HG03575 (cell line): ENCODE results near the gene SMAD9.
A peak's percentile ranks its signal among the peaks of the same experiment; 100 is the strongest.

ENCODE experiments used
- ATAC-seq: cut with Tn5 transposase; IDR thresholded peaks from one replicate; pipeline ENCODE4 v1.9.1; 2021; ENCODE audit not compliant: unreplicated experiment, insufficient number of reproducible peaks, low FRiP score; ENCODE audit errors: extremely low read depth

Gene SMAD9

DNA sequence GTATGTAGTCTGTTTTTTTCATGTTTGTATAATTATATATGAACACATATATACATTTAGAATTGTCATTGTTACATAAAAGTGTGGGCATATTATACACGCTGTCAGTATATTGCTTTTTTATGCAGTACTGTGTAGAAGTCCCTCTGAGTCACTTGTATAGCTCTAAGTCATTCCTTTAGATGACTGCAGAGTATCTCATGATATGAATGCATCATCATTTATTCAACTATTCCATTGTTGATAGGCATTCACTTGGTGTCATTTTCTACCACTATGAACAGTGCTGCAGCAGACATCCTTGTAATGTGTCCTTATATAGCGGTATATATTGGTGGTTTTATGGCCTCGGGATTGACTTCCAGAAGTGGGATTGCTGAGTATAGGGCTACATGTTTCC, 85.7 kb downstream of the SMAD9 start:
- ATAC-seq = no peak

DNA sequence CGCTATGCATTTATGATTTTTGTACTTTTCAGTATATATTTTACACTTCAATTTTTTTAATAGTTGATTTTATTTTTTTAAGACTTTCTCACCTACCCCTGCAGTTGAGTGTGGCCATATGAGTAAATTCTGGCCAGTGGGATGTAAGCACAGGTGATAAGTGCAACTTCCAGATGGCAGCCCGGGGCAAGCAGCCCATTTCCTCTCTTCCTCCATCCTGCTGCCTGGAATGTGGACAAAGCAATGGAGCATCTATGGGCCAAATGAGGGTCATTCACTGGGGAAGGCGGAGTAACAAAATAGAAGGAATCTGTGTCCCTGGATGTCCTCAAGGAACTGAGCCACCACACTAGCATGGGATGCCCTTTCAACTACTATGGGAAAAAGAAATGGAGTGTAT, 88.7 kb downstream of the SMAD9 start:
- ATAC-seq = no peak

DNA sequence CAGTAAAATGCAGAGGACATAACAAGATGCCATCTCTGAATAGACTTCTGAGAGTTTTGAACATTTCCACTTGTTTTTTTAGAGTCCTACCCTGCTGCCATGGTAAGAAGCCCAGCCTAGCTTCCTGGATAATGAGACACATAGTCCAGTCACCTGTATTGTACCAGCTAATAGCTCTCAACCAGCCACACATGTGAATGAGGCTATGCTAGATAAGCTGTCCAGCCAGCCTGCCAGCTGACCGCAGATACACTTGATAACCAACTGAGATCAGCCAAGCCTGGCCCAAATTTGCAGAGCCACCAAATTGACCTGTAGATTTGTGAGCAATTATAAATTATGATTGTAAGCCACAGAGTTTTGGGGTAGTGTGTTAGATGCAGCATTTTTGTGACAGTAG, 90.3 kb downstream of the SMAD9 start:
- no peak for ATAC-seq

DNA sequence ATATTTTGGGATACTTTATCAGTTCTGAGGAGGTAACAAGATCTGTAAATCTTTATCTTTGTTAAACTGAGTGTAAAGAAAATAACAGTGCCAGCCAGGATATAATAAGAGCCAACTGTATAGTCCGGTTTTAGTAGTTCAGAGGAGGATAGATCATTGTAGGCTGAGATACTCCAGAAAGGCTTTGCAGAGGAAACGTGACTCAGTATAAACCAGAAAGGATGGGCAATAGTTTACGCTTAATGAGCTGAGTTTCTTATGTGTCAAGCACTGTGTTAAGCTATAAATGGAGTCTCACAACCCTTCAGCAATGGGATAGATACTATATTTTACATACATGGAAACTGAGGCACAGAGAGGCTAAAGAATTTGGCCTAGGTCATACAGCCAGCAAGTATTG, 97.3 kb downstream of the SMAD9 start:
- no peak for ATAC-seq

DNA sequence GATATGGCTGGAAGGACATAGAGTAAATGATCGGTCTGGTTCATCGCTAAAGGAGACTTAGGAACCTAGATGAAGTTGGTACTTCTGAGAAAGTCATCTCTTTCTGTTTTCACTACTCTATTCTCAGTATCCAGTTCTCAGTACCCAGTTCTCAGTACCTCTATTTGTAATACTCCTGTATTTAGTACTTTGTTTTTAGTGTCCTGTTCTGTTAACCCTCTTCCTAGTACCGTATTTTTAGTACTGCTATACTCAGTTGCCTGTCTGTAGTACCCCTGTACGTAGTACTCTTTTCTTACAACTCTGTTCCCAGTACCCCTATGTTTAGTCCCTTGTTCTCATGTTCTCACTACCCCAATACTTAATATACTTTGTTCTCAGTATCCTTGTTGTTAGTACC, 99.8 kb downstream of the SMAD9 start:
- ATAC-seq = peak; percentile 45

DNA sequence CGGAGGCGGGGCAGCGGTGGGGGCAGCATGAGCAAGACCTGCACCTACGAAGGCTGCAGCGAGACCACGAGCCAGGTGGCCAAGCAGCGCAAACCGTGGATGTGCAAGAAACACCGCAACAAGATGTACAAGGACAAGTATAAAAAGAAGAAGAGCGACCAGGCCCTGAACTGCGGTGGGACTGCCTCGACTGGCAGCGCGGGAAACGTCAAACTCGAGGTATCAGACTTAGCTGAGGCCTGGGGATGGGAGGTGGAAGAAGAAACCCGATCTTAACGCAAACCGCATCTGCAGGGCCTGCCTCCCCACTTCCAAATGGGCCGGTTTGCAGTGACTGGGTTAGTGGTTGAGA, 100.3 kb downstream of the SMAD9 start:
- peak; percentile 7 for ATAC-seq

DNA sequence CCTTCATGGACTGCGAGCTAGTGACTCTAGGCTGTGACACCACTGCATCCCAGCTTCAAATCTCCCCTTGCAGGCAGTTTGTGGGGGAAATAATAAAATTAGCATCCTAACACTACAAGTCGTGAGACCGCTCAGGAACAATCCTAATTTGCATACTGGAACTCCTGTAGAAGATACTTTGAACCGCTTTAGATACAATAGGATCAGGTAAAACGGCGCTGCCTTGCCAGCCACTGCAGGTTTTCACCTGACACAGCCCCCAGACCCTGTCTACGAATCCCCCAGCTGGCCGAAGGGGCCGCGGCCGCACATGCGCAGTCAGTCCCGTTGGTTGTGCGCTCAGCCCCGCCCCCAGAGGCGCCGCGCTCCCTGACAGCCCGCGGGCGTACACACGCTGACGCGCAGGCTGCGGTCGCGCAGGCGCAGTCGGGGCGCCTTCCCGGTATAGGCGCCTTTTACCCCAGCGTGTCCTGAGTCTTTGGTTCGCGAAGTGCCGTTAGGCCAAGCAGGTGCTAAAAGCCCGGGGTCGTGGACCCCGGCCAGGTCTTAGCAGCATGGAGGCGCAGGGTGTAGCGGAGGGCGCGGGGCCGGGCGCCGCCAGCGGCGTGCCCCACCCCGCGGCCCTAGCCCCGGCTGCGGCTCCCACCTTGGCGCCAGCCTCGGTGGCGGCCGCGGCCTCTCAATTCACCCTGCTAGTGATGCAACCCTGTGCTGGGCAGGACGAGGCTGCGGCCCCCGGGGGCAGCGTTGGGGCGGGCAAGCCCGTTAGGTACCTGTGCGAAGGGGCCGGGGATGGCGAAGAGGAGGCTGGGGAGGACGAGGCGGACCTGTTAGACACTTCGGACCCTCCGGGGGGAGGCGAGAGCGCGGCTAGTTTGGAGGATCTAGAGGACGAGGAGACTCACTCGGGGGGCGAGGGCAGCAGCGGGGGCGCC, 101.0 kb downstream of the SMAD9 start, which contains the start of gene RFXAP:
Gene RFXAP, plus strand, starts transcription at position 419 of the 935 bp plus-strand sequence. Its CDS starts 136 bp downstream, at position 555.
- peak; percentile 32 for ATAC-seq

DNA sequence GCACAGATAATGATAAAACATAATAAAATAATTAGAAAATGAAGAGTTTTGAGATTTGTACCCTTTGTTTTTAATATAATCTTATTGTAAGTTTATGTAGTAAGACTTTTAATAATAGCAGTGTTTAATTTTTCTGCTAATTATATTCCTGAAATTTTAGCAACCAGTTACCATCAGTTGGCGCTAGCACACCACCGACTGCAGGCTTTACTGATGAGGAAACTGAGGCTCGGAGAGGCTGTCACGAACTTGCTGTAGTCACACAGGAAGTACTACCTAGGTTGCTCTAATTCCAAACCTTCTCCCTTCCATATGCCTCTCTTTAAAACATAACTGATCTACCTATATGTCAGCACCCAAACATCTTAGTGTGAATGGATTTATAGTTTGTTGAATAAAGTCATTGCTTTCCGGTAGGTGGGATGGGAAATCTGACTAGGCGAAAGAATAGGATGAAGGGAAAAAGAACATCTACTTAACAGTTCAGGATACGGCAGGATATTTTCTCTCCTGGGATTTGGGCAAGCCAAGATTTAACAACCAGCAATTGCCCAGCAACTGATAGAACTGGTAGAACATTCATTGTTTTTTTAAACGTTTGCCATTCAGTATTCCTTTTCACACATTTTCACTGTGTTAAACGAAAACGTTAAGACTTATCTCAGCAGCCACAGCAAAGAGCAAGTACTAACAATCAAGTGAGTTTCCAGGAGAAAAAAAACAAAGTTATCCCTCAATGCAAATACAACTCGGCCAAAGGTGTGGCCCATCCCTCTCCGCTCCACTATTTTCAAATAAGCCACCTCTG, 101.8 kb downstream of the SMAD9 start:
- ATAC-seq = no peak

DNA sequence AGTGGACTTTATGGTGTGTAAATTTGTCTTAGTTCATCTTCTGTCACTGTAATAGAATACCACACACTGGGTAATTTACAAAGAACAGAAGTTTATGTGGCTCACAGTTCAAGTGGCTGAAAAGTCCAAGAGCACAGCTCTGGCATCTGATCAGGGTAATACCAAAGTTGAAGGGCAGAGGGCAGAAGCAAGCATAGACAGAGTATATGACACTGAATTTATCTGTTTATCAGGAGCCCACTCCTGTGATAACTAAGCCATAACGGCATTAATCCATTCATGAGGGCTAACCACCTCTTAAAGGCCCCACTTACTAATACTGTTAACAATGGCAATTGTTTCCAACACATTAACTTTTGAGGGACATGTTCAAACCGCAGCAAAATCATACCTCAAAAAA, 105.0 kb downstream of the SMAD9 start:
- no peak for ATAC-seq

DNA sequence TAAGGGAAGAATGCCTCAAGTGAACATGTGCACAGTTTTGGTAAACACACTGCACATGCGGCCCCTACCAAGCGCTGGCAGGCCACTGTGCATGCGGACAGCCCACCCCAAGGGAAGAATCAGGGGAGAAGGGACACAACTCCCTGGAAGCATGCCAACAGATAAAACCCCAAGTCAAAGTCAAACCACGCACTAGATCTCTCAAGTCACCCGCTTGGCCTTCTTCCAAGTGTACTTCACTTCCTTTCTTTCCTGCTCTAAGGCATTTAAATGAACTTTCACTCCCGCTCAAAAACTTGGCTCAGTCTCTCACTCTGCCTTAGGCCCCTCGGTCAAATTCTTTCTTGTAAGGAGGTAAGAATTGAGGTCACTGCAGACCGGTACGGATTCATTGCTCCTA, 105.6 kb downstream of the SMAD9 start:
- no peak for ATAC-seq

DNA sequence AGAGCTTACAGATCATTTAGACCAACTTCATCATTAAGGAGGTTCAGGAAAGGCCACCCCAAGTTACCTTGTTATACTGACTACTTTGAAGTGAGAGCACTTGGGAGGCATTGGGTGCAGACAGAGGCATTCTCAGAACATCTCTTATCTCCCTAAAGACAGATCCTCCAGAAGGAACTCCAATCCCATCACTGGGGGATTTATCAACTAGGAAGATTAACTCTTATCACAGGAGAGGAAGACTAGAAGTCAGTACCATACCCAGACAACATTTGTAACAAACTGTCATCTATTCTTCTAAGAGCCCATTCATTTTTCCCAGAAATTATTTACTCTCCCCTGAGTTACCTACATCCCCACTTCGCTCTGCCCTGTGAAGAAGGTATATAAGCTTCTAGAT, 106.8 kb downstream of the SMAD9 start:
- no peak for ATAC-seq

DNA sequence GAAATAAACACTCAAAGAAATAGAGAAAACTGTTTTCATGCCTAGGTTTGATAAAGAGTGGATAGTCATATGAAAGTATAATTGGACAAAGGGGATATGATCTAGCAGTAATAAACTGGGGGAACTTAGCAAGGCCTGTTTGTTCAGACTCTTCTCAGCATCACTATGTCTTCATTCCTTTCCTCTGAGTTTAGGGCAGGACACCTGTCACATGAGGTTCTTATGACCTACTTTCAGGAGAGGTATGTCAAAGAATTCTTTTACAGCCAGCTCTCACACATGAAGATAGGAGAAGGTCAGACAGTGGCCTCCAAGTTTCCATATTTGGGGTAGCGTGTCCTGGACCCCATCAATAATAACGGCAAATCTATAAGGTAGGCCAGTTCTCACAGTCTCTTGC, 112.4 kb downstream of the SMAD9 start:
- ATAC-seq = no peak

DNA sequence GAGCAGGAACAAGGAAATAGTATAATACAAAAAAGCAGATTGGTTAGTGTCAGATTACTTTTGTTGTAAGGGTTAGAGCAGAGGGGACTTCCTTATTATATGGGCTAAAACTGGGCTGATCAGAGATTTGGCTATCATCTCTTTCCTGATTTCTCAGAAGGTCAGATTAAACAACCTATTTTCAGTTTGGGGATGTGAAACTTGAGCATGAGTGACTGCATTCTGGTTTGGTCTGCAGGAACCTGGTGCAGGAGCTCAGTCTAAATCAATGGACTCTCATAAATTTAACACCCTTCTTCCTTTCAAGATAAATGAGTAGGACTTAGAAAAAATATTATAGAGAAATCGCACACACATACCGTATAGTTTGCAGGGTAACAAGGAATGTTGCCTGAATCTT, 113.9 kb downstream of the SMAD9 start:
- no peak for ATAC-seq

DNA sequence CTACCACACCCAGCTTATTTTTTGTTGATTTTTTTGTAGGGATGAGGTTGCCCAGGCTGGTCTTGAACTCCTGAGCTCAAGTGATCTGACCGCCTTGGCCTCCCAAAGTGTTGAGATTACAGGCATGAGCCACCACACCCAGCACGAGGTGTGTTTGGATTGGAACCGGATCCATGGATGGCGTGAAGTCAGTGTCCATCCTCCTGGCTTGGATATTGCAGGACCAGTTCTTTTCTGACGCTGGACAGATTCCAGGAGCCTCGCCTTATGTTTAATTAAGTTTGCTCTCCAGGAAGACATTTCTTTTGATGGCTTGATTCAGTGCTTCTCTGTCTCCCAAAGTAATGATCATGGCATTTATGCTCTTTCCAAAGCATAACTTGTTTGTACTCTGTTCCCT, 115.5 kb downstream of the SMAD9 start:
- ATAC-seq = no peak

DNA sequence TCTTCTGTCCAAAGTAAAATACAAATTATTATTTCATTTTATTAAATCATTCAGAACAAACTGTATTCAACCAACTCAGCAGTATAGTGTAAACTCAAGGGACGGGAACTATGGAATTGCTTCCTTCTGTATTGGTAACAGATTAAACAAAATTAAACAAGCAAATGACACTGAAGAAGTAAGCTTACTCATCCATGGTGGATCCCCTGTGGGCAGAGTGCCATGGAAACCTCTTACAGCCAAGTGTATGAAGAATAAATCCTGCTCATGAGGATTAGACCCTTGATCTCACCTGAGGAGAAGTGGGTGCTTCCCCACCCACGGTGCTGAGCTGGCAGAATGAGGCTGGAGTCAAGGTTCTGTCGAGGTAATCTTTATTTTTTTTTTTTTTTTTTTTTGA, 119.0 kb downstream of the SMAD9 start:
- ATAC-seq = no peak

DNA sequence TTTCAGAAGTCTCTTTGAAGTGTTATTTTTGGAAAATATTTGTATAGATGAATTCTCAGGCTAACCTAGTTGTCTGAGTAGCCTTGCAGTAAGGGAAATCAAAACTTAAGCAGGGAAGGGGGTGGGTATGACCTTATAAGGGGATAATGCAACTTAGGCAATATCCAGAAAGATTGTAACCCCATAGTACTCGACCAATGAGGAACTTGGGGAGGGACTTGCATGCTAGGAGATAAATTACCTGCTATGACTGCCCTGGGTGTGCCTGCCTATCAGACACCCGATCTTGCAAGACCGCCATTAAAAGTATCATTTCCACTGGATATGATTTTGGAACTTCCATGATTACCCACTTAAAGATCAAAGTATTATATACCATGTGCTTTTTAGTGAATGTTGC, 124.0 kb downstream of the SMAD9 start:
- no peak for ATAC-seq

DNA sequence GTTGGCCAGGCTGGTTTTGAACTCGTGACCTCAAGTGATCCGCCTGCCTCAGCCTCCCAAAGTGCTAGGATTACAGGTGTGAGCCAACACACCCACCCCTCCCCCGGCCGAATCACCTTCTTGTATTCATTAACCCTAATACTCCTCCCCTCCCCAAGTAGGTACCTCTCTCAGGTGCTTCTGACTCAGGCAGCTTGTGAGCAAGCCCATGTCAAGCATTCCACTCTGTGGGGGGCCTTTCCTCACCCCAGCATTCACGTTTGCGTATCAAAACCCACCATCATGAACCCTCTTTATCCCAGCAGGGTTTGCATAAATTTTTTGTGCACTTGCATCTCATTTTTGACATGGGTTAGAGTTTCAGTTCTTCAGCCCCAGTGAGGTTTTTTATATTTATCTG, 124.6 kb downstream of the SMAD9 start:
- ATAC-seq = no peak
